HG02870 (cell line): ENCODE data around the gene MESP1.
A peak's percentile ranks its signal among the peaks of the same experiment; 100 is the strongest.
"Not testable (repeated sequence)": the region's sequence is repeated elsewhere in the genome, so short reads cannot be mapped to it uniquely, and the experiment has no call there.

ENCODE experiments used
- ATAC-seq: cut with Tn5 transposase; IDR thresholded peaks from one replicate; pipeline ENCODE4 v1.9.1; 2021; ENCODE audit warnings: mild to moderate bottlenecking, moderate library complexity; ENCODE audit not compliant: unreplicated experiment

The MESP1 gene

GRCh38 chr15:89750560-89751542 lies at the start of gene MESP1:
Gene MESP1 (minus strand): TSS chr15:89751249. CDS start chr15:89751231, 18 bp downstream.
- peak; percentile 89 for ATAC-seq

GRCh38 chr15:89799918-89800498 lies 49.0 kb upstream of the MESP1 start:
- no peak for ATAC-seq

- ATAC-seq, result no peak
Observed at GRCh38 chr15:89799011-89799911, 48.2 kb upstream of the MESP1 start.

GRCh38 chr15:89797678-89798201 lies 46.7 kb upstream of the MESP1 start:
- ATAC-seq, result no peak

- ATAC-seq, result no peak
Observed at GRCh38 chr15:89795996-89796395, 44.9 kb upstream of the MESP1 start.

GRCh38 chr15:89794627-89795241 lies 43.7 kb upstream of the MESP1 start:
- ATAC-seq, result no peak

- no peak for ATAC-seq
Observed at GRCh38 chr15:89792106-89792805, 41.2 kb upstream of the MESP1 start.

- ATAC-seq, result no peak
Observed at GRCh38 chr15:89790661-89791060, 39.6 kb upstream of the MESP1 start.

- ATAC-seq, result no peak
Observed at GRCh38 chr15:89790206-89790605, 39.2 kb upstream of the MESP1 start.

- ATAC-seq, result not testable (repeated sequence)
Observed at GRCh38 chr15:89788585-89788984, 37.5 kb upstream of the MESP1 start.

GRCh38 chr15:89787944-89788343 lies 36.9 kb upstream of the MESP1 start:
- ATAC-seq, result no peak

- ATAC-seq, result no peak
Observed at GRCh38 chr15:89785774-89786140, 34.7 kb upstream of the MESP1 start.

- no peak for ATAC-seq
Observed at GRCh38 chr15:89785064-89785773, 34.2 kb upstream of the MESP1 start.

GRCh38 chr15:89784686-89784960 lies 33.6 kb upstream of the MESP1 start:
- no peak for ATAC-seq

GRCh38 chr15:89783861-89784685 lies 33.0 kb upstream of the MESP1 start:
- ATAC-seq, result no peak

- ATAC-seq, result no peak
Observed at GRCh38 chr15:89783111-89783860, 32.2 kb upstream of the MESP1 start.

GRCh38 chr15:89782619-89782950 lies 31.5 kb upstream of the MESP1 start:
- not testable (repeated sequence) for ATAC-seq
